ENCODE data around the gene PRSS27. TPM values are rescaled to one million over a fixed set of nuclear protein-coding genes. Genes with fewer than 3 reads are reported as not detected.

PRSS27 gene
- total RNA-seq, 3 donors from 2014 or later = 0.29 TPM; not detected in 2

DNA sequence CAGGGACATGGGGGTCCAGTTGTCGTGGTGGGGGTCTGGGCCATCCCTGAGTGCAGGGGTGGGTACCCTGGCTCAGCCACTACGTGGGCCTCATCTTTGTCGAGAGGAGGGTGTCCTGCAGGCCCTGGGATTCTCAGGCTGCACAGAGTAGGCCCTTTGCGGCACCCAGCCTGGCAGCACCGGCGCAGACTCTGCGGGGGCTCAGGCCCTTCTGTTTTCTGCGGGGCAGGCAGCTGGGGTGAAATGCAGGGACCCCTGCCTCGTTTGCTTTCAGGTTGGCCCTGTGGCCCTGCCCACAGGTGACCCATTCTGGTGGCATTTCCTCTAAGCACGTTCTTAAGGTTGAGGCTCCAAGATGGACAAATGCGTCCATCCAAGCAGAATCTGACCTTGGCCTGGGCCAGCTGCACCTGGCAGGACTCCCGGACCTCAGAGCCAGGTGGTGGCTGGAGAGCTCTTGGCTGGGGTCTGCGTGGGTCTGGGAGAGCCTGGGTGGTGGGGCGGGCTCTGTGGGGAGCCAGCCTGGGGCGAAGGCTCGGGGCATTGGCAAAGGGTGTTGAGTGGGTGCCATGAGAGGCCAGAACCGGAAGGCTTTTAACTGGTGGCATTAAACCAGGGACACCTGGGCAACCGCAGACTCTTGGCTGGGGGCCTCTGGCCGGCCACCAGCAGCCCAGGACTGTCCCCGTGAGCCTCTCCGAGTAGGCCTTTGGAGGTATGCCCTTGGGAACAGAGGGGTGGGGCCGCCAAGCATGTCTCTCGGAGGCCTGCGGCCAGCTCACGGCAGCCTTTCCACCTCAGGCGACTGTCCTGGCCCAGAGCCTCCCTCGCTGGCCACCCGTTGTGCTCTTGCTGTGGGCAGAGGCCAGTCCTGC, 16.9 kb downstream of the PRSS27 start:
- Histone ChIP-seq H3K4me1 (peaks cover 0 to 8% of the 10 kb centered on the region in 2 donors), H3K36me3 (peaks cover 22% of the 10 kb centered on the region), H3K4me3 (no peak overlapping the region), H3K27ac (no peak overlapping the region), H3K9me3 (no peaks in the 10 kb centered on the region), H3K27me3 (no peaks in the 10 kb centered on the region)
- no peak for TF ChIP-seq POLR2AphosphoS5 (IDR thresholded peaks at IDR 0.05)
- no peak for TF ChIP-seq POLR2A (IDR thresholded peaks at IDR 0.05)
- TF ChIP-seq, protein P1, sequence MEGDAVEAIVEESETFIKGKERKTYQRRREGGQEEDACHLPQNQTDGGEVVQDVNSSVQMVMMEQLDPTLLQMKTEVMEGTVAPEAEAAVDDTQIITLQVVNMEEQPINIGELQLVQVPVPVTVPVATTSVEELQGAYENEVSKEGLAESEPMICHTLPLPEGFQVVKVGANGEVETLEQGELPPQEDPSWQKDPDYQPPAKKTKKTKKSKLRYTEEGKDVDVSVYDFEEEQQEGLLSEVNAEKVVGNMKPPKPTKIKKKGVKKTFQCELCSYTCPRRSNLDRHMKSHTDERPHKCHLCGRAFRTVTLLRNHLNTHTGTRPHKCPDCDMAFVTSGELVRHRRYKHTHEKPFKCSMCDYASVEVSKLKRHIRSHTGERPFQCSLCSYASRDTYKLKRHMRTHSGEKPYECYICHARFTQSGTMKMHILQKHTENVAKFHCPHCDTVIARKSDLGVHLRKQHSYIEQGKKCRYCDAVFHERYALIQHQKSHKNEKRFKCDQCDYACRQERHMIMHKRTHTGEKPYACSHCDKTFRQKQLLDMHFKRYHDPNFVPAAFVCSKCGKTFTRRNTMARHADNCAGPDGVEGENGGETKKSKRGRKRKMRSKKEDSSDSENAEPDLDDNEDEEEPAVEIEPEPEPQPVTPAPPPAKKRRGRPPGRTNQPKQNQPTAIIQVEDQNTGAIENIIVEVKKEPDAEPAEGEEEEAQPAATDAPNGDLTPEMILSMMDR (IDR thresholded peaks at IDR 0.05) = no peak
- intact Hi-C loops (cut with DNase I; ENCODE audit: low total_unique reads) = no loop called here
- no peak for DNase-seq (ENCODE audit: low spot score in 2 of 2)

DNA sequence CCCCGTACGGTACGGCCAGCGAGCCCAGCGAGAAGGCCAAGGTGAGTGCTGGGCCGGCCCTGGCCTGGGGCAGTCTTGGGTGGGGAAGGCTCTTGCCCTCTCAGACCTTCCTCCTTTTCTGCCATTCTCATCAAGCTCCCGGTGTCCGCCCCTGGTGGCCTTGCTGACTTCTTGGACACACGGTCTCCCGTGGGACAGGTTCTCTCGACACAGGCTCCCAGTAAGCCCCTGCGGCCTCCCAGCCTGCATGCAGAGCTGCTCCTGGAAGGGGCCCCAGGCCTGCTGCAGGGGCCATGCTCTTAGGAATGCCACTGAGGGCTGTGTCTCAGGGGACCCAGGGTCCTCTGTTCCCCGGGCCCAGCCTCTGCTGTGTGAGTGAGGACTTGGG, 17.6 kb downstream of the PRSS27 start:
- TF ChIP-seq POLR2A (IDR thresholded peaks at IDR 0.05) (no peak), POLR2AphosphoS5 (IDR thresholded peaks at IDR 0.05) (no peak)
- TF ChIP-seq, protein P1 (IDR thresholded peaks at IDR 0.05) = no peak
- intact Hi-C loops (cut with DNase I; ENCODE audit: low total_unique reads) = no loop called here
- peaks cover 0 to 8% of the 10 kb centered on the region in 2 donors for H3K4me1 ChIP-seq
- no peak overlapping the region for H3K4me3 ChIP-seq
- H3K27ac ChIP-seq = no peak overlapping the region
- no peaks in the 10 kb centered on the region for H3K27me3 ChIP-seq
- DNase-seq (ENCODE audit: low spot score in 2 of 2) = no peak
- peaks cover 15% of the 10 kb centered on the region for H3K36me3 ChIP-seq
- H3K9me3 ChIP-seq = no peaks in the 10 kb centered on the region

DNA sequence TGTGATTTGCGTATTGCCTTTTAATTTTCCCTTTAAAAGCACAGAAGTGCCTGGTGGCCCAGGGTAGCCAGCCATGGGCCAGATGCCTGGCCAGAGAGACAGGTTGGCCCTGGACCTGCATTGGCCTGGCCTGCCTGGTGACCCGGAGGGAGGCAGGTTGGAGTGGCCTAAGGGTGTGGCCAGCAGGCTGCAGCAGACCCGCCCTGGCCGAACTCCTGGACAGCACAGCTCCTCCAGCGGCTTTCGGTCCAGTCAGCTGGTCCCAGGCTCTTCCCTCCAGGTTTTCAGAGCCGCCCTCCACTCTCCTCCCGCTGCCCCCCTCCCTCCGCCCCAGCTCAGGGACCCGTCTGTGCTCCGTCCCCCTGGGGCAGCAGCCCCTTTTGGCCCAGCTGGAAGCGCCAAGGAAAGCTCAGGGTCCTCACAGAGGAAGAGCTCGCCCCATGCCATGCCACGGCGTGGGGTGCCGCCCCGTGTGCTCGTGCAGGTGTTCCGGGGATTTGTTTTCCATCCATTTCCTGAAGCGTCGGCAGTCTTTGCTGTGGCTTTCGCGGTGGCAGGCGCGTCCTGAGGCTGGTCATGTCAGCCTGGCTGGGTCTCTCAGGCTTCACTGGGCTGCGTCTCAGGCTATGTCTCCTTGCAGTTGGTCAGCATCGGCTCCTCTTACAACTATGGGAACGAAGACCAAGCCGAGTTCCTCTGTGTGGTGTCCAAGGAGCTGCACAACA, 18.1 kb downstream of the PRSS27 start:
- peaks cover 15% of the 10 kb centered on the region for H3K36me3 ChIP-seq
- peaks cover 0 to 8% of the 10 kb centered on the region in 2 donors for H3K4me1 ChIP-seq
- H3K9me3 ChIP-seq = no peaks in the 10 kb centered on the region
- H3K27ac ChIP-seq = no peak overlapping the region
- DNase-seq (ENCODE audit: low spot score in 2 of 2) = no peak
- intact Hi-C loops (cut with DNase I; ENCODE audit: low total_unique reads) = no loop called here
- H3K27me3 ChIP-seq = no peaks in the 10 kb centered on the region
- TF ChIP-seq POLR2A (IDR thresholded peaks at IDR 0.05) (no peak), POLR2AphosphoS5 (IDR thresholded peaks at IDR 0.05) (no peak)
- TF ChIP-seq, protein P1 (IDR thresholded peaks at IDR 0.05) = no peak
- H3K4me3 ChIP-seq = no peak overlapping the region

GRCh38 chr16:2701272-2701671, 18.8 kb downstream of the PRSS27 start:
- intact Hi-C loops (cut with DNase I; ENCODE audit: low total_unique reads) = no loop called here
- TF ChIP-seq, protein P1 (IDR thresholded peaks at IDR 0.05) = no peak
- no peak for TF ChIP-seq POLR2A (IDR thresholded peaks at IDR 0.05)
- no peak for TF ChIP-seq POLR2AphosphoS5 (IDR thresholded peaks at IDR 0.05)
- Histone ChIP-seq H3K27ac (no peak overlapping the region), H3K27me3 (no peaks in the 10 kb centered on the region), H3K4me1 (peaks cover 0 to 8% of the 10 kb centered on the region in 2 donors), H3K36me3 (peaks cover 15% of the 10 kb centered on the region), H3K9me3 (no peaks in the 10 kb centered on the region), H3K4me3 (no peak overlapping the region)
- DNase-seq (ENCODE audit: low spot score in 2 of 2) = no peak

GRCh38 chr16:2700786-2701185, 19.2 kb downstream of the PRSS27 start:
- Histone ChIP-seq H3K9me3 (no peaks in the 10 kb centered on the region), H3K36me3 (peaks cover 15% of the 10 kb centered on the region), H3K27me3 (no peaks in the 10 kb centered on the region), H3K4me1 (peaks cover 0 to 8% of the 10 kb centered on the region in 2 donors), H3K27ac (no peak overlapping the region), H3K4me3 (no peak overlapping the region)
- TF ChIP-seq POLR2AphosphoS5 (IDR thresholded peaks at IDR 0.05) = no peak
- TF ChIP-seq POLR2A (IDR thresholded peaks at IDR 0.05) = no peak
- TF ChIP-seq, protein P1 (IDR thresholded peaks at IDR 0.05) = no peak
- DNase-seq (ENCODE audit: low spot score in 2 of 2) = no peak
- intact Hi-C loops (cut with DNase I; ENCODE audit: low total_unique reads) = no loop called here
